Mucosa of gallbladder (tissue), 1 donor: ENCODE data around the gene DRAM1. TPM values are rescaled to one million over a fixed set of nuclear protein-coding genes. Genes with fewer than 3 reads are reported as not detected.

Experiments
- DNase-seq: peaks from one replicate; pipeline ENCODE4 v3.0.0-alpha.2; 2020; ENCODE audit warnings: low spot score
- total RNA-seq: library from RNA; stranded (reverse); gene quantifications from one replicate; pipeline ENCODE4 v1.2.1, GENCODE V29; 2021
- donor health status: DM: no; HTN: no; CAD: no.

The DRAM1 gene
- total RNA-seq, 1 donor from 2014 or later: 19.2 TPM

GRCh38 chr12:101941306-101942249 is 64.2 kb downstream of the DRAM1 start:
- DNase-seq: no peak

GRCh38 chr12:101942250-101942605 is 64.8 kb downstream of the DRAM1 start:
- DNase-seq: no peak

GRCh38 chr12:101945369-101946232 is 68.2 kb downstream of the DRAM1 start:
- DNase-seq: no peak

GRCh38 chr12:101946233-101946611 is 68.8 kb downstream of the DRAM1 start:
- no peak for DNase-seq

GRCh38 chr12:101947316-101947715 is 69.9 kb downstream of the DRAM1 start:
- no peak for DNase-seq

- no peak for DNase-seq
Measured at GRCh38 chr12:101948365-101948764, 71.0 kb downstream of the DRAM1 start.

- no peak for DNase-seq
Measured at GRCh38 chr12:101951002-101951670, 73.8 kb downstream of the DRAM1 start.

GRCh38 chr12:101954113-101954512 is 76.7 kb downstream of the DRAM1 start:
- DNase-seq: no peak

GRCh38 chr12:101954676-101955075 is 77.3 kb downstream of the DRAM1 start:
- DNase-seq: no peak

GRCh38 chr12:101957252-101957959 is 80.0 kb downstream of the DRAM1 start:
- no peak for DNase-seq

- no peak for DNase-seq
Measured at GRCh38 chr12:101959607-101960006, 82.2 kb downstream of the DRAM1 start.

- no peak for DNase-seq
Measured at GRCh38 chr12:101962486-101962885, 85.1 kb downstream of the DRAM1 start.

GRCh38 chr12:101963697-101964096 is 86.3 kb downstream of the DRAM1 start:
- no peak for DNase-seq

- no peak for DNase-seq
Measured at GRCh38 chr12:101966496-101966895, 89.1 kb downstream of the DRAM1 start.

GRCh38 chr12:101967506-101967905 is 90.1 kb downstream of the DRAM1 start:
- DNase-seq: no peak

GRCh38 chr12:101968770-101969169 is 91.4 kb downstream of the DRAM1 start:
- DNase-seq: no peak

Other genes with a start within 250 kb of the DRAM1 start
- 88.7 TPM for gene CHPT1, start 179.9 kb upstream of the DRAM1 start, total RNA-seq
- gene SYCP3, start 138.1 kb upstream of the DRAM1 start, total RNA-seq: 0.32 TPM
- 42.0 TPM for gene GNPTAB, start 46.6 kb upstream of the DRAM1 start, total RNA-seq
- gene WASHC3, start 184.4 kb downstream of the DRAM1 start, total RNA-seq: 32.0 TPM
- 13.6 TPM for gene NUP37, start 242.5 kb downstream of the DRAM1 start, total RNA-seq
- gene PARPBP, start 242.6 kb downstream of the DRAM1 start, total RNA-seq: 1.2 TPM